Endothelial cell of umbilical vein (primary cell): ENCODE results near the gene PLEKHA7.

Experiments
- EZH2 ChIP-seq: IDR thresholded peaks from 2 replicates; pipeline ENCODE4 v1.6.1; 2012; ENCODE audit warnings: borderline replicate concordance, low read depth, mild to moderate bottlenecking, moderate library complexity, low read length, inconsistent platforms; ENCODE audit not compliant: severe bottlenecking
- FOS ChIP-seq: IDR thresholded peaks from 2 replicates; pipeline ENCODE4 v1.6.1; 2011; ENCODE audit warnings: mild to moderate bottlenecking, low read length, moderate library complexity, borderline replicate concordance; ENCODE audit not compliant: insufficient read depth
- GATA2 ChIP-seq: IDR thresholded peaks from 2 replicates; pipeline ENCODE4 v1.7.0; 2011; ENCODE audit warnings: low read depth, mild to moderate bottlenecking, moderate library complexity, mixed read lengths, low read length; ENCODE audit not compliant: insufficient read length, insufficient read depth
- JUN ChIP-seq: IDR thresholded peaks from 2 replicates; pipeline ENCODE4 v1.6.1; 2011; ENCODE audit warnings: borderline replicate concordance, low read depth; ENCODE audit not compliant: insufficient read length, insufficient read depth
- MYC ChIP-seq: IDR thresholded peaks from one replicate; pipeline ENCODE4 v1.6.1; 2011; ENCODE audit warnings: mild to moderate bottlenecking, low read depth, low read length
- POLR2A ChIP-seq: IDR thresholded peaks from 2 replicates; pipeline ENCODE4 v1.6.1; 2012; ENCODE audit warnings: low read depth, mild to moderate bottlenecking, control low read depth, low read length
- POLR2AphosphoS5 ChIP-seq: IDR thresholded peaks from 2 replicates; pipeline ENCODE4 v1.6.1; 2012; ENCODE audit warnings: low read depth, mild to moderate bottlenecking, control low read depth, low read length, moderate library complexity; ENCODE audit not compliant: insufficient read depth
- TF ChIP-seq, protein P1 (sequence below), 2 donors: IDR thresholded peaks; 1 replicate in 1 of 2; 2 replicates in 1 of 2; pipeline ENCODE4 v1.5.1; 2011; ENCODE audit warnings: low read length in 2 of 2, mild to moderate bottlenecking in 2 of 2, moderate library complexity in 2 of 2, control low read depth in 1 of 2, inconsistent platforms in 1 of 2, low read depth in 1 of 2; ENCODE audit not compliant: insufficient read depth in 1 of 2; ENCODE audit errors: extremely low read depth in 1 of 2
- TF ChIP-seq, protein P2 (sequence below): IDR thresholded peaks from 2 replicates; pipeline ENCODE4 v1.6.1; 2011; ENCODE audit not compliant: insufficient read depth, insufficient read length

DNA sequence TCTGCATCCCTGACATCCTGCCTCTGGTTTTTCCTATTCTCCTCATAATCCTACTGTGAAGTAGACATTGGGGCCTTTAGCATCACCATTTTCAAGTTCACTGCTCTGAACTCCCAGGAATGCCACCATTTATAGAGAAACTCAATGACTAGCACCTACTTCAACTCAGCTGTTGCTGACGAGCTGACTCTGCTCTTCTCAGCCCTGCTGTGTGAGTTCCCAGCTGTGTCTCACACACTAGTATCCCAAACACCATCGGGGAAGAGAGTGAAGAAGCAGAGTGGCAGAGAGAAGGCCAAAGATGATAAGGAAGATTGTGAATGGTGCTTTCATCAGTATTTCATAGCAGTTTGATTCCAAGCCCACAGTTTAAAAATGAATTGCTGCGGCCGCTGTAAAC lies 71.9 kb downstream of the PLEKHA7 start:
- TF ChIP-seq POLR2A: no peak
- no peak for TF ChIP-seq FOS
- TF ChIP-seq, protein P1, sequence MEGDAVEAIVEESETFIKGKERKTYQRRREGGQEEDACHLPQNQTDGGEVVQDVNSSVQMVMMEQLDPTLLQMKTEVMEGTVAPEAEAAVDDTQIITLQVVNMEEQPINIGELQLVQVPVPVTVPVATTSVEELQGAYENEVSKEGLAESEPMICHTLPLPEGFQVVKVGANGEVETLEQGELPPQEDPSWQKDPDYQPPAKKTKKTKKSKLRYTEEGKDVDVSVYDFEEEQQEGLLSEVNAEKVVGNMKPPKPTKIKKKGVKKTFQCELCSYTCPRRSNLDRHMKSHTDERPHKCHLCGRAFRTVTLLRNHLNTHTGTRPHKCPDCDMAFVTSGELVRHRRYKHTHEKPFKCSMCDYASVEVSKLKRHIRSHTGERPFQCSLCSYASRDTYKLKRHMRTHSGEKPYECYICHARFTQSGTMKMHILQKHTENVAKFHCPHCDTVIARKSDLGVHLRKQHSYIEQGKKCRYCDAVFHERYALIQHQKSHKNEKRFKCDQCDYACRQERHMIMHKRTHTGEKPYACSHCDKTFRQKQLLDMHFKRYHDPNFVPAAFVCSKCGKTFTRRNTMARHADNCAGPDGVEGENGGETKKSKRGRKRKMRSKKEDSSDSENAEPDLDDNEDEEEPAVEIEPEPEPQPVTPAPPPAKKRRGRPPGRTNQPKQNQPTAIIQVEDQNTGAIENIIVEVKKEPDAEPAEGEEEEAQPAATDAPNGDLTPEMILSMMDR (IDR thresholded peaks at IDR 0.05; ENCODE audit: extremely low read depth in 1 of 2, insufficient read depth in 1 of 2, low read depth in 1 of 2, low read length in 2 of 2): no peak
- TF ChIP-seq, protein P2, sequence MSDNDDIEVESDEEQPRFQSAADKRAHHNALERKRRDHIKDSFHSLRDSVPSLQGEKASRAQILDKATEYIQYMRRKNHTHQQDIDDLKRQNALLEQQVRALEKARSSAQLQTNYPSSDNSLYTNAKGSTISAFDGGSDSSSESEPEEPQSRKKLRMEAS: no peak
- TF ChIP-seq MYC: no peak
- no peak for TF ChIP-seq POLR2AphosphoS5
- TF ChIP-seq JUN: no peak
- TF ChIP-seq EZH2: no peak
- TF ChIP-seq GATA2: no peak
